IMR-90 (cell line): ENCODE results near the gene GRK5. TPM values are rescaled to one million over a fixed set of nuclear protein-coding genes. Genes with fewer than 3 reads are reported as not detected.
A peak's percentile ranks its signal among the peaks of the same experiment; 100 is the strongest.

Source experiments
- ATAC-seq: fragments of 200-7000 bp; cut with Tn5 transposase; 2 replicates; pipeline ENCODE4 v1.9.1; 2020; ENCODE audit warnings: low read depth, mild to moderate bottlenecking, moderate library complexity
- BruUV-seq: library from RNA; stranded (reverse); fragments of 400-500 nt; replicated peaks from 2 replicates; lab custom pipeline; 2021; lab: Mats Ljungman, UMichigan
- CTCF ChIA-PET: fragments of 300-600 bp; formaldehyde crosslinking; extraction: SDS; loops from one replicate; lab custom pipeline; 2021; ENCODE audit warnings: antibody characterized with exemption; lab: Yijun Ruan, JAX
- POLR2A ChIA-PET: fragments of 300-600 bp; sonication (Branson Sonifier 250); formaldehyde crosslinking; loops from one replicate; lab custom pipeline; 2022; ENCODE audit warnings: antibody characterized with exemption; ENCODE audit not compliant: unreplicated experiment; lab: Charles Lee
- DNase-seq: peaks from one replicate; pipeline ENCODE4 v3.0.0; 2013
- H2AFZ ChIP-seq: replicated peaks from 2 replicates; pipeline ENCODE3; 2013; ENCODE audit warnings: low read length, mild to moderate bottlenecking; ENCODE audit not compliant: poor library complexity
- H2AK5ac ChIP-seq: 2 replicates; pipeline ENCODE4 v1.6.1; 2013; ENCODE audit warnings: low read depth, low read length, inconsistent platforms
- H2AK9ac ChIP-seq: replicated peaks from 2 replicates; pipeline ENCODE3; 2013; ENCODE audit warnings: mild to moderate bottlenecking, low read depth, low read length, moderate library complexity; ENCODE audit not compliant: poor library complexity
- H2BK120ac ChIP-seq: 2 replicates; pipeline ENCODE4 v1.6.1; 2013; ENCODE audit warnings: low read depth, low read length, inconsistent platforms
- H2BK15ac ChIP-seq: 3 replicates; pipeline ENCODE4 v1.6.1; 2013; ENCODE audit warnings: low read depth, low read length, inconsistent platforms
- H2BK20ac ChIP-seq: 2 replicates; pipeline ENCODE4 v1.6.1; 2013; ENCODE audit warnings: low read depth, mild to moderate bottlenecking, inconsistent platforms, low read length, moderate library complexity
- H2BK5ac ChIP-seq: 2 replicates; pipeline ENCODE4 v1.6.1; 2013; ENCODE audit warnings: mild to moderate bottlenecking, low read depth, low read length, inconsistent platforms; ENCODE audit not compliant: poor library complexity, severe bottlenecking
- H3K14ac ChIP-seq: replicated peaks from 2 replicates; pipeline ENCODE4 v1.6.1; 2013; ENCODE audit warnings: low read depth, low read length, inconsistent platforms
- H3K18ac ChIP-seq: 2 replicates; pipeline ENCODE4 v1.6.1; 2013; ENCODE audit warnings: low read depth, low read length, control low read depth
- H3K23ac ChIP-seq: 2 replicates; pipeline ENCODE4 v1.6.1; 2013; ENCODE audit warnings: low read depth, low read length, inconsistent platforms
- H3K27ac ChIP-seq: 2 replicates; pipeline ENCODE4 v1.5.1; 2013; ENCODE audit warnings: mild to moderate bottlenecking, control low read depth, low read length; ENCODE audit not compliant: insufficient read depth
- H3K27me3 ChIP-seq: 2 replicates; pipeline ENCODE4 v1.6.1; 2013; ENCODE audit warnings: low read length; ENCODE audit not compliant: control insufficient read depth, insufficient read depth
- H3K36me3 ChIP-seq: 2 replicates; pipeline ENCODE4 v1.6.1; 2013; ENCODE audit warnings: low read length, mixed read lengths; ENCODE audit not compliant: control insufficient read depth, insufficient read depth
- H3K4ac ChIP-seq: 2 replicates; pipeline ENCODE4 v1.6.1; 2013; ENCODE audit warnings: low read depth, low read length, inconsistent platforms
- H3K4me1 ChIP-seq: 2 replicates; pipeline ENCODE4 v1.6.1; 2013; ENCODE audit warnings: low read length, mixed read lengths; ENCODE audit not compliant: control insufficient read depth, insufficient read depth
- H3K4me2 ChIP-seq: 2 replicates; pipeline ENCODE4 v1.6.1; 2013; ENCODE audit warnings: low read depth, mild to moderate bottlenecking, control low read depth, low read length, moderate library complexity
- H3K4me3 ChIP-seq: 2 replicates; pipeline ENCODE4 v1.5.1; 2013; ENCODE audit warnings: low read depth, mild to moderate bottlenecking, control low read depth, low read length, moderate library complexity; ENCODE audit not compliant: insufficient read depth
- H3K56ac ChIP-seq: 2 replicates; pipeline ENCODE4 v1.6.1; 2013; ENCODE audit warnings: low read length, inconsistent platforms; ENCODE audit not compliant: insufficient read depth; ENCODE audit errors: extremely low read depth
- H3K79me1 ChIP-seq, 2 experiments: 2 replicates each; pipeline ENCODE4 v1.6.1; 2013; ENCODE audit warnings: low read length in 2 of 2, inconsistent platforms in 1 of 2, low read depth in 1 of 2
- H3K9ac ChIP-seq: 2 replicates; pipeline ENCODE4 v1.6.1; 2013; ENCODE audit warnings: low read depth, low read length, control low read depth
- H3K9me1 ChIP-seq: 2 replicates; pipeline ENCODE4 v1.6.1; 2013; ENCODE audit warnings: low read length, inconsistent platforms; ENCODE audit not compliant: insufficient read depth
- H3K9me3 ChIP-seq: 2 replicates; pipeline ENCODE4 v1.6.1; 2013; ENCODE audit warnings: low read length; ENCODE audit not compliant: control insufficient read depth, insufficient read depth
- H4K20me1 ChIP-seq: 2 replicates; pipeline ENCODE4 v1.6.1; 2013; ENCODE audit warnings: low read length, inconsistent platforms; ENCODE audit not compliant: insufficient read depth
- H4K5ac ChIP-seq: 2 replicates; pipeline ENCODE4 v1.6.1; 2013; ENCODE audit warnings: mild to moderate bottlenecking, low read depth, low read length, control low read depth
- H4K8ac ChIP-seq, 2 experiments: 2 replicates each; pipeline ENCODE4 v1.6.1; 2013; ENCODE audit warnings: low read depth in 2 of 2, low read length in 2 of 2, control low read depth in 1 of 2, inconsistent platforms in 1 of 2
- H4K91ac ChIP-seq: 2 replicates; pipeline ENCODE4 v1.6.1; 2013; ENCODE audit warnings: low read depth, low read length, inconsistent platforms; ENCODE audit not compliant: insufficient read depth
- BHLHE40 ChIP-seq: fragments of 150-350 bp; IDR thresholded peaks from 2 replicates; pipeline ENCODE4 v1.6.1; 2016; ENCODE audit warnings: mild to moderate bottlenecking, low read depth, low read length
- CEBPB ChIP-seq: IDR thresholded peaks from 2 replicates; pipeline ENCODE4 v1.6.1; 2012; ENCODE audit warnings: low read depth, low read length, improper control_type of control experiment
- CHD1 ChIP-seq: IDR thresholded peaks from 2 replicates; pipeline ENCODE4 v1.6.1; 2012; ENCODE audit warnings: low read depth, low read length, improper control_type of control experiment
- FOS ChIP-seq: fragments of 150-350 bp; IDR thresholded peaks from 2 replicates; pipeline ENCODE4 v1.6.1; 2016; ENCODE audit warnings: low read depth, low read length
- MAFK ChIP-seq: IDR thresholded peaks from 2 replicates; pipeline ENCODE4 v1.6.1; 2012; ENCODE audit warnings: low read depth, low read length, improper control_type of control experiment
- MAZ ChIP-seq: IDR thresholded peaks from 2 replicates; pipeline ENCODE4 v1.6.1; 2012; ENCODE audit warnings: low read depth, mild to moderate bottlenecking, low read length, improper control_type of control experiment, moderate library complexity, borderline replicate concordance
- MXI1 ChIP-seq: IDR thresholded peaks from 2 replicates; pipeline ENCODE4 v1.6.1; 2012; ENCODE audit warnings: low read depth, mild to moderate bottlenecking, low read length, moderate library complexity, borderline replicate concordance
- NFE2L2 ChIP-seq: fragments of 150-350 bp; IDR thresholded peaks from 2 replicates; pipeline ENCODE4 v1.6.1; 2016; ENCODE audit warnings: low read depth, mild to moderate bottlenecking, low read length
- POLR2A ChIP-seq: IDR thresholded peaks from 2 replicates; pipeline ENCODE4 v1.6.1; 2012; ENCODE audit warnings: mild to moderate bottlenecking, low read depth, low read length
- RAD21 ChIP-seq: IDR thresholded peaks from 2 replicates; pipeline ENCODE4 v1.6.1; 2012; ENCODE audit warnings: low read length, improper control_type of control experiment
- RCOR1 ChIP-seq: IDR thresholded peaks from 2 replicates; pipeline ENCODE4 v1.6.1; 2012; ENCODE audit warnings: mild to moderate bottlenecking, low read length, improper control_type of control experiment; ENCODE audit not compliant: insufficient replicate concordance
- RFX5 ChIP-seq: IDR thresholded peaks from 2 replicates; pipeline ENCODE4 v1.8.0; 2012; ENCODE audit warnings: low read depth, mild to moderate bottlenecking, low read length, moderate library complexity
- SMC3 ChIP-seq: fragments of 150-350 bp; IDR thresholded peaks from 2 replicates; pipeline ENCODE4 v1.6.1; 2016; ENCODE audit warnings: low read depth, mild to moderate bottlenecking, antibody characterized with exemption, low read length, moderate library complexity
- WGBS, 2 experiments: methylation state at CpG; one replicate each; pipeline versions ENCODE4 v1.1.5 to v1.1.7; 2013; ENCODE audit warnings: missing lambda C conversion rate in 2 of 2; ENCODE audit not compliant: insufficient read length in 1 of 2; ENCODE audit errors: extremely low coverage in 2 of 2; 5-methylcytosine and 5-hydroxymethylcytosine counted together
- dilution Hi-C: fragments of 300-500 bp; cut with HindIII; formaldehyde crosslinking; loops from one replicate; pipeline ENCODE4 v1.14.3; 2018; ENCODE audit warnings: low sequenced_read_pairs; ENCODE audit not compliant: unreplicated experiment
- in situ Hi-C: fragments of 300-500 bp; cut with MboI; formaldehyde crosslinking; loops from 3 replicates; pipeline ENCODE4 v1.14.3; 2019; ENCODE audit warnings: low sequenced_read_pairs, inconsistent platforms, mixed read lengths
- intact Hi-C: fragments of 100-400 bp; cut with micrococcal nuclease; formaldehyde crosslinking; loops from 2 replicates; pipeline ENCODE4 v1.10.0; 2022
- polyA plus RNA-seq, 3 experiments: library from polyadenylated mRNA; depleted of rRNA; stranded (reverse); fragments of >200 nt; gene quantifications; 2 replicates each; pipeline ENCODE4 v1.2.3, GENCODE V29; 2012; ENCODE audit warnings: low replicate concordance in 1 of 3
- total RNA-seq: library from RNA; depleted of rRNA; stranded (reverse); fragments of >200 nt; gene quantifications from 2 replicates; pipeline ENCODE4 v1.2.3, GENCODE V29; 2012
- TF ChIP-seq, protein P1 (sequence below): fragments of 150-350 bp; IDR thresholded peaks from 2 replicates; pipeline ENCODE4 v1.6.1; 2016; ENCODE audit warnings: low read depth, mild to moderate bottlenecking, low read length, moderate library complexity, borderline replicate concordance
- TF ChIP-seq, protein P2 (sequence below): conservative IDR thresholded peaks from 2 replicates; pipeline ENCODE4 v1.5.1; 2012; ENCODE audit warnings: mild to moderate bottlenecking, low read depth, low read length, improper control_type of control experiment
- TF ChIP-seq, protein P3 (sequence below): fragments of 150-350 bp; IDR thresholded peaks from 2 replicates; pipeline ENCODE4 v1.6.1; 2017; ENCODE audit warnings: mild to moderate bottlenecking, antibody characterized with exemption, low read length, low read depth

The GRK5 gene
- total and polyA plus RNA-seq, 2 of the 4 experiments (the other 2 are of a cell fraction) = 12.9 to 16.3 TPM

DNA sequence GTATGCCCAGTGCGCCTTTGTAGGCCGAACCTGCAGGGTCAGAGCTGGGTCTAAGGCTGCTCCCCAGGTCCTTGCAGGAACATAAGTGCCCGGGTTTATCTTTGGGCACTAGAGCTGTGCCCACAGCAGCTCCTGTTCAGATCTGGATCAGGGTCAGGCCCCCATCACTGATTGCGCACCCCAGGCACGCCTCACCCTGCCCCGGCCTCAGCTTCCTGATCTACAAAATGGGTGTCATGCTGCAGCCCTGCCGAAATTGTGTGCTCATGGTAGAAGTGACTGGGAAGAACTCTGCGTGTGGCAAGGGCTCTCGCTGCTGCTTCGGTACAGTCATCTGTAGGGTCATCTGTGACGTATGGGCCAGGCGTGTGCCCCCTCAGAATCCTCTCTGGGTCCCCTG is 100.7 kb downstream of the GRK5 start:
- CTCF ChIA-PET = no interaction called here
- POLR2A ChIA-PET = no interaction called here
- H3K18ac ChIP-seq = no peak overlapping the region

More for the DNA sequence above, 100.7 kb downstream of the GRK5 start:
- Histone ChIP-seq H2AK5ac (peak overlapping the region; percentile 48; the same call in 1 of the 2 replicates), H3K9ac (no peak overlapping the region), H4K5ac (no peak overlapping the region), H4K8ac (no peak overlapping the region), H2BK5ac (no peak overlapping the region), H3K4me2 (no peak overlapping the region), H3K9me1 (peaks cover 44% of the 10 kb centered on the region), H2AK9ac (no peak overlapping the region), H2BK15ac (no peak overlapping the region), H2BK20ac (no peak overlapping the region), H3K4ac (no peak overlapping the region), H3K36me3 (peaks cover 15% of the 10 kb centered on the region), H3K27ac (no peak overlapping the region), H3K4me3 (no peak overlapping the region), H3K27me3 (no peaks in the 10 kb centered on the region), H3K79me1 (peaks cover 43 to 97% of the 10 kb centered on the region in 2 experiments), H2BK120ac (no peak overlapping the region), H3K14ac (no peak overlapping the region), H4K91ac (no peak overlapping the region), H4K20me1 (peaks cover 99% of the 10 kb centered on the region), H2AFZ (no peak overlapping the region), H3K56ac (no peak overlapping the region), H3K4me1 (peaks cover 23% of the 10 kb centered on the region), H3K9me3 (no peaks in the 10 kb centered on the region), H3K23ac (no peak overlapping the region)
- intact Hi-C loops (no loop called here), dilution Hi-C loops (no loop called here), in situ Hi-C loops (no loop called here)
- 100% methylated on average over 1 of the region's 12 CpGs; no CpG with 5 or more reads in 1 of the 2 experiments for WGBS, 2 experiments
- no TSS peak for BruUV-seq
- no peak for ATAC-seq
- no peak for TF ChIP-seq SMC3
- TF ChIP-seq BHLHE40 = no peak
- TF ChIP-seq MAFK = no peak
- TF ChIP-seq, protein P1, sequence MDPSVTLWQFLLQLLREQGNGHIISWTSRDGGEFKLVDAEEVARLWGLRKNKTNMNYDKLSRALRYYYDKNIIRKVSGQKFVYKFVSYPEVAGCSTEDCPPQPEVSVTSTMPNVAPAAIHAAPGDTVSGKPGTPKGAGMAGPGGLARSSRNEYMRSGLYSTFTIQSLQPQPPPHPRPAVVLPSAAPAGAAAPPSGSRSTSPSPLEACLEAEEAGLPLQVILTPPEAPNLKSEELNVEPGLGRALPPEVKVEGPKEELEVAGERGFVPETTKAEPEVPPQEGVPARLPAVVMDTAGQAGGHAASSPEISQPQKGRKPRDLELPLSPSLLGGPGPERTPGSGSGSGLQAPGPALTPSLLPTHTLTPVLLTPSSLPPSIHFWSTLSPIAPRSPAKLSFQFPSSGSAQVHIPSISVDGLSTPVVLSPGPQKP = no peak
- TF ChIP-seq NFE2L2 = no peak
- TF ChIP-seq CEBPB = no peak
- TF ChIP-seq, protein P2, sequence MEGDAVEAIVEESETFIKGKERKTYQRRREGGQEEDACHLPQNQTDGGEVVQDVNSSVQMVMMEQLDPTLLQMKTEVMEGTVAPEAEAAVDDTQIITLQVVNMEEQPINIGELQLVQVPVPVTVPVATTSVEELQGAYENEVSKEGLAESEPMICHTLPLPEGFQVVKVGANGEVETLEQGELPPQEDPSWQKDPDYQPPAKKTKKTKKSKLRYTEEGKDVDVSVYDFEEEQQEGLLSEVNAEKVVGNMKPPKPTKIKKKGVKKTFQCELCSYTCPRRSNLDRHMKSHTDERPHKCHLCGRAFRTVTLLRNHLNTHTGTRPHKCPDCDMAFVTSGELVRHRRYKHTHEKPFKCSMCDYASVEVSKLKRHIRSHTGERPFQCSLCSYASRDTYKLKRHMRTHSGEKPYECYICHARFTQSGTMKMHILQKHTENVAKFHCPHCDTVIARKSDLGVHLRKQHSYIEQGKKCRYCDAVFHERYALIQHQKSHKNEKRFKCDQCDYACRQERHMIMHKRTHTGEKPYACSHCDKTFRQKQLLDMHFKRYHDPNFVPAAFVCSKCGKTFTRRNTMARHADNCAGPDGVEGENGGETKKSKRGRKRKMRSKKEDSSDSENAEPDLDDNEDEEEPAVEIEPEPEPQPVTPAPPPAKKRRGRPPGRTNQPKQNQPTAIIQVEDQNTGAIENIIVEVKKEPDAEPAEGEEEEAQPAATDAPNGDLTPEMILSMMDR = no peak
- TF ChIP-seq, protein P3, sequence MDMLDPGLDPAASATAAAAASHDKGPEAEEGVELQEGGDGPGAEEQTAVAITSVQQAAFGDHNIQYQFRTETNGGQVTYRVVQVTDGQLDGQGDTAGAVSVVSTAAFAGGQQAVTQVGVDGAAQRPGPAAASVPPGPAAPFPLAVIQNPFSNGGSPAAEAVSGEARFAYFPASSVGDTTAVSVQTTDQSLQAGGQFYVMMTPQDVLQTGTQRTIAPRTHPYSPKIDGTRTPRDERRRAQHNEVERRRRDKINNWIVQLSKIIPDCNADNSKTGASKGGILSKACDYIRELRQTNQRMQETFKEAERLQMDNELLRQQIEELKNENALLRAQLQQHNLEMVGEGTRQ = no peak
- no peak for TF ChIP-seq MXI1
- no peak for TF ChIP-seq POLR2A
- no peak for TF ChIP-seq MAZ
- no peak for TF ChIP-seq RAD21
- no peak for TF ChIP-seq RFX5
- no peak for TF ChIP-seq FOS
- TF ChIP-seq RCOR1 = no peak
- no peak for TF ChIP-seq CHD1
- DNase-seq = no peak
